Measurements from ENCODE around the gene BRSK2.
"Not testable (repeated sequence)": the region's sequence is repeated elsewhere in the genome, so short reads cannot be mapped to it uniquely, and the experiment has no call there.

BRSK2 gene

DNA sequence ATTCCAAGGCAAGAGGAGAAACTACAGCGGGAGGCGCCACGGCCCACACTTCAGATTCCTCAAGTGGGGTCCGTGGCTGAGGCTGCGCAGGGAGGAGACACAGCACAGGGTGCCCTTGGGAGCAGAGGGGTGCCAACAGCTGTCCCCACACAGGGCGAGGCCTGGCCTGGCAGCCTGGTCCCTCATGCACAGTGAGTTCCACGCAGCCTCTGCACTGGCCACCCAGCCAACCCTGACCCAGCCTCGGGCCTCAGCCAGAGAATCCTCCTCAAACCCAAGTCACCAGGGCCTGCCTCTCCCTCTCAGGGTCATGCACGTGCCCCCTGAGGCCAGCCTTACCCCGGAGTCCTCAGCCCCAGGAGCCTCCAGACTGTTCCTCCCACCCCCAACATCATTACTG is 119.3 kb downstream of the BRSK2 start:
- no peak overlapping the region for H3K9ac ChIP-seq (ENCODE audit: low read length)
- H3K27ac ChIP-seq (ENCODE audit: low read depth, low read length), result no peak overlapping the region
- H3K4me3 ChIP-seq (ENCODE audit: low read length), result no peak overlapping the region
- H3K4me1 ChIP-seq (ENCODE audit: control insufficient read depth, insufficient read depth, low read length), result peaks cover 16% of the 10 kb centered on the region
- no peaks in the 10 kb centered on the region for H3K27me3 ChIP-seq (ENCODE audit: control insufficient read depth, insufficient read depth, low read length)
- H3K36me3 ChIP-seq (ENCODE audit: control insufficient read depth, insufficient read depth, low read length), result no peaks in the 10 kb centered on the region

DNA sequence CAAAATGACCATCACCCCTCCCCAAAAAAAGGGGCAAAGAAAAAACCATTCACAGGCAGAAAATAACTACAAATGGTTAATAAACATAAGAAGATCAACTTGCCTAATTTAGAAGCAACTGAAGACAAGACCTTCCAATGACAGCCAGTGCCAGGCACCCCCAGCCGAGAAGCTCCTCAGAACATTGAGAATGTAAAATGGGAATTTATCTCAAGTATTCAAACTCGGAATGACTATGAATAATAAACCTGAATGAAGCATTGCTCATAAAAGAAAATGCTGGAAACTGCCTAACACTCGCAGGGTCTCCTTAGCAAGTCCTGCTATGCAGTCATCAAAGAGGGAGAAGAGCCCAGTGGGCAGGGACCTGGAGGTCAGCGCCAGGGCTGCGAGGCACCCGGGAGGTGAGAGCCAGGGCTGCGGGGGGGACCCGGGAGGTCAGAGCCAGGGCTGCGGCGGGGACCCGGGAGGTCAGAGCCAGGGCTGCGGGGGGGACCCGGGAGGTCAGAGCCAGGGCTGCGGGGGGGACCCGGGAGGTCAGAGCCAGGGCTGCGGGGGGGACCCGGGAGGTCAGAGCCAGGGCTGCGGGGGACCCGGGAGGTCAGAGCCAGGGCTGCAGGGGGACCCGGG is 120.0 kb downstream of the BRSK2 start:
- Histone ChIP-seq H3K27ac (ENCODE audit: low read depth, low read length) (no peak overlapping the region), H3K36me3 (ENCODE audit: control insufficient read depth, insufficient read depth, low read length) (no peaks in the 10 kb centered on the region), H3K4me1 (ENCODE audit: control insufficient read depth, insufficient read depth, low read length) (peaks cover 23% of the 10 kb centered on the region), H3K27me3 (ENCODE audit: control insufficient read depth, insufficient read depth, low read length) (no peaks in the 10 kb centered on the region), H3K4me3 (ENCODE audit: low read length) (no peak overlapping the region), H3K9ac (ENCODE audit: low read length) (no peak overlapping the region)

DNA sequence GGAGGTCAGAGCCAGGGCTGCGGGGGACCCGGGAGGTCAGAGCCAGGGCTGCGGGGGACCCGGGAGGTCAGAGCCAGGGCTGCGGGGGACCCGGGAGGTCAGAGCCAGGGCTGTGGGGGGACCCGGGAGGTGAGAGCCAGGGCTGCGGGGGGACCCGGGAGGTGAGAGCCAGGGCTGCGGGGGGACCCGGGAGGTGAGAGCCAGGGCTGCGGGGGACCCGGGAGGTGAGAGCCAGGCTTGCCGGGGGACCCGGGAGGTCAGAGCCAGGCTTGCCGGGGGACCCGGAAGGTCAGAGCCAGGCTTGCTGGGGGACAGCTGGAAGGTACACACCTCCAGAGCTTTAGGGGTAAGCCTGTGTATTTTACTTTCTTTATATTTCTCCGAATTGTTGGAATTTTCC is 120.6 kb downstream of the BRSK2 start:
- H3K27ac ChIP-seq (ENCODE audit: low read depth, low read length); H3K9ac ChIP-seq (ENCODE audit: low read length); H3K4me3 ChIP-seq (ENCODE audit: low read length); H3K36me3 ChIP-seq (ENCODE audit: control insufficient read depth, insufficient read depth, low read length); H3K27me3 ChIP-seq (ENCODE audit: control insufficient read depth, insufficient read depth, low read length): not testable (repeated sequence)
- H3K4me1 ChIP-seq (ENCODE audit: control insufficient read depth, insufficient read depth, low read length), result peaks cover 29% of the 10 kb centered on the region

DNA sequence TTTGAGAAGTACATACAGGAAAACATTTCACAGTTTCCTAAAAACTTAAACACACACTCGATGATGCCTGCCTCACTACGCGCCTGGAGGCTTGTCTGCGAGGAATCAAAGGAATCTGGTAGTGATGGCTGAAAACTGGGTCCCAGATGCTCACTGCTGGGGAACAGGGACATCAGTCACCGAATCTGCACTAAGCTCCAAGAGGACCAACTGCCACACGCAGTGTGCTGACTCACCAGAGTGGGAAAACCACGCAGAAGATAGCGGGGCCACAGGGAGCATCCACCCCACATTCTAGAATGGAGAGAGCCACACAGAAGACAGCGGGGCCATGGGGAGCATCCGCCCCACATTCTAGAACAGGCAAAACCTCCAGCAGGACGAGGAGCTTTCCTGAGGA is 121.2 kb downstream of the BRSK2 start:
- Histone ChIP-seq H3K27me3 (ENCODE audit: control insufficient read depth, insufficient read depth, low read length) (no peaks in the 10 kb centered on the region), H3K4me3 (ENCODE audit: low read length) (no peak overlapping the region), H3K9ac (ENCODE audit: low read length) (no peak overlapping the region), H3K27ac (ENCODE audit: low read depth, low read length) (no peak overlapping the region), H3K36me3 (ENCODE audit: control insufficient read depth, insufficient read depth, low read length) (no peaks in the 10 kb centered on the region), H3K4me1 (ENCODE audit: control insufficient read depth, insufficient read depth, low read length) (peaks cover 34% of the 10 kb centered on the region)

DNA sequence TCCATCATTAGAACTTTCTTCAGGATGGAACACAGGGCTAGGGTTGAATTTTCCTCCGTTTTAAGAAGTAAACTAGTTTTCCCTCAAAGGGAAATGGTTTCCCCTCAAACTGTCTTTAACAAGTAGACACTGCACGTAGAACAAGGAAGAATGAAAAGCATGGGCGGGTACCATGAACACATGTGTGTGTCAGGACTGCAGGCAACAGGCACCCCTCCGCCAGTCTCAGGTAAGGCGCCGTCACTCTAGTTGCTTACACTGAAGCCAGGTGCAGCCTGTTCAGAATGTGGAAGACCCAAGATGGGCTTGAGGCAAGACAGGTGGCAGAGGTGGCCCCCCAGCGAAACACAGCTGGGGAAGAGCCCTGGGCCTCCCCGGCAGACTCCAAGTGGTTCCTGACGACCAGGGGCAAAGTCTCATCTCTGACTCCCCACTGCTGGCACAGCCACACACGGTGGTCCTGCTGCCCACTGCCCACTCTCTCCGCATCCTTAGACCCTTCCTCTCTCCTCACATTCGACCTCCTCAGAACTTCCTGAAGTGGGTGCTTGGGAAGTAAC is 122.3 kb downstream of the BRSK2 start:
- Histone ChIP-seq H3K4me3 (ENCODE audit: low read length) (no peak overlapping the region), H3K9ac (ENCODE audit: low read length) (no peak overlapping the region), H3K4me1 (ENCODE audit: control insufficient read depth, insufficient read depth, low read length) (peaks cover 30% of the 10 kb centered on the region), H3K27me3 (ENCODE audit: control insufficient read depth, insufficient read depth, low read length) (no peaks in the 10 kb centered on the region), H3K27ac (ENCODE audit: low read depth, low read length) (no peak overlapping the region), H3K36me3 (ENCODE audit: control insufficient read depth, insufficient read depth, low read length) (no peaks in the 10 kb centered on the region)
